ENCODE measurements around the gene STAB1. TPM values are rescaled to one million over a fixed set of nuclear protein-coding genes. Genes with fewer than 3 reads are reported as not detected.

The STAB1 gene
- total and polyA plus RNA-seq, 10 of the 15 experiments (the other 5 are each of a cell fraction or from before 2014, with no cell fraction given) = 0.46 TPM; not detected in 9

DNA sequence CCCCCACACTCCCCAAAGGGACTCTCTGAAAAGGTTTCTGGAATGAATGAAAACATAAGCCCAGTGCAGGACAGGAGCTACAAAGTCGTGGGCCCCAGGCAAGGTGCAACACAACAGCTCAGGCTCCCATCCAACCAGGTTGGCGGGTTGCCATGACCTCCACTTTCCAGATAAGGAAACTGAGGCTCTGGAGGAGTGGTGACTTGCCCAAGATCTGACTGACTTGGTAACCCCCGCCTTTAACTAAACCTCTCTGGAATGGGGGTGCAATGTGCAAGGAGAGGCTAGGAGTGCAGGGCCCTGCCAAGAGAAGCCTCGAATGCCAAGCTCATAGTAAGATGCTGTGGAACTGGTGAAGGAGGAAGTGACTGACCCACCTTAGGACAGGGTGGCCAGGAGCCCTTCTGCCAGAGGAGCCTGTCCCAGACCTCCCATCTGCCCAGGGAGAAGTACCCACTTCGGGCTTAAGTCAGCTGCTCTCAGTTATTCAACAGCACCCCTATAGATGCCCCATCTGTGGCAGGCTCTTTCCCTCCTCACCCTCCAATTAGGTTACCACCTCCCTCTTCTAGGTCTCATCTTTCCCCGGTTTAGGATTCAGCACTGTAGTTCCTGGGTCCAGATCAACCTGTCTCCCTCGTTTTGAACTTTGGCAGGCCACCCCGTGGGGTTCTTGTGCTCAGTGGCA, 40.7 kb upstream of the STAB1 start:
- Histone ChIP-seq H3K4me2 (ENCODE audit: control insufficient read depth, insufficient read depth) (peak overlapping the region; percentile 96), H3K9me3 (replicated peaks; ENCODE audit: control insufficient read depth, insufficient read depth, low read length) (no peaks in the 10 kb centered on the region), H3K27ac (ENCODE audit: control insufficient read depth, insufficient read depth) (peak overlapping the region; percentile 84), H3K9ac (ENCODE audit: control insufficient read depth, insufficient read depth, low read length) (peak overlapping the region; percentile 87), H2AFZ (ENCODE audit: control insufficient read depth, low read depth, low read length) (peak overlapping the region; percentile 98; the same call in 1 of the 2 replicates), H3K79me2 (ENCODE audit: control insufficient read depth, insufficient read depth, low read length) (peaks cover 26% of the 10 kb centered on the region), H4K20me1 (ENCODE audit: control insufficient read depth, insufficient read depth) (no peaks in the 10 kb centered on the region), H3K4me3 (peak overlapping the region; percentile 65; the same call in 1 of the 2 replicates), H3K4me1 (ENCODE audit: control insufficient read depth, insufficient read depth, low read length) (peaks cover 36% of the 10 kb centered on the region), H3K36me3 (ENCODE audit: control insufficient read depth in 2 of 2, insufficient read depth in 2 of 2, low read length in 1 of 2) (peaks cover 0 to 8% of the 10 kb centered on the region in 2 experiments; a peak in 3 of 4 replicates), H3K27me3 (replicated peaks in 1 of 2; ENCODE audit: control insufficient read depth in 2 of 2, insufficient read depth in 2 of 2, low read length in 1 of 2) (no peaks in the 10 kb centered on the region)
- no peak for TF ChIP-seq BHLHE40 (IDR thresholded peaks at IDR 0.05; ENCODE audit: borderline replicate concordance in 1 of 2, low read depth in 2 of 2, low read length in 1 of 2)
- TF ChIP-seq SPI1 (IDR thresholded peaks at IDR 0.05; ENCODE audit: borderline replicate concordance, insufficient read depth, low read depth, low read length) = 0 out of 2 replicates have a peak, but pooled peaks have one; percentile 23
- TF ChIP-seq, protein P1, sequence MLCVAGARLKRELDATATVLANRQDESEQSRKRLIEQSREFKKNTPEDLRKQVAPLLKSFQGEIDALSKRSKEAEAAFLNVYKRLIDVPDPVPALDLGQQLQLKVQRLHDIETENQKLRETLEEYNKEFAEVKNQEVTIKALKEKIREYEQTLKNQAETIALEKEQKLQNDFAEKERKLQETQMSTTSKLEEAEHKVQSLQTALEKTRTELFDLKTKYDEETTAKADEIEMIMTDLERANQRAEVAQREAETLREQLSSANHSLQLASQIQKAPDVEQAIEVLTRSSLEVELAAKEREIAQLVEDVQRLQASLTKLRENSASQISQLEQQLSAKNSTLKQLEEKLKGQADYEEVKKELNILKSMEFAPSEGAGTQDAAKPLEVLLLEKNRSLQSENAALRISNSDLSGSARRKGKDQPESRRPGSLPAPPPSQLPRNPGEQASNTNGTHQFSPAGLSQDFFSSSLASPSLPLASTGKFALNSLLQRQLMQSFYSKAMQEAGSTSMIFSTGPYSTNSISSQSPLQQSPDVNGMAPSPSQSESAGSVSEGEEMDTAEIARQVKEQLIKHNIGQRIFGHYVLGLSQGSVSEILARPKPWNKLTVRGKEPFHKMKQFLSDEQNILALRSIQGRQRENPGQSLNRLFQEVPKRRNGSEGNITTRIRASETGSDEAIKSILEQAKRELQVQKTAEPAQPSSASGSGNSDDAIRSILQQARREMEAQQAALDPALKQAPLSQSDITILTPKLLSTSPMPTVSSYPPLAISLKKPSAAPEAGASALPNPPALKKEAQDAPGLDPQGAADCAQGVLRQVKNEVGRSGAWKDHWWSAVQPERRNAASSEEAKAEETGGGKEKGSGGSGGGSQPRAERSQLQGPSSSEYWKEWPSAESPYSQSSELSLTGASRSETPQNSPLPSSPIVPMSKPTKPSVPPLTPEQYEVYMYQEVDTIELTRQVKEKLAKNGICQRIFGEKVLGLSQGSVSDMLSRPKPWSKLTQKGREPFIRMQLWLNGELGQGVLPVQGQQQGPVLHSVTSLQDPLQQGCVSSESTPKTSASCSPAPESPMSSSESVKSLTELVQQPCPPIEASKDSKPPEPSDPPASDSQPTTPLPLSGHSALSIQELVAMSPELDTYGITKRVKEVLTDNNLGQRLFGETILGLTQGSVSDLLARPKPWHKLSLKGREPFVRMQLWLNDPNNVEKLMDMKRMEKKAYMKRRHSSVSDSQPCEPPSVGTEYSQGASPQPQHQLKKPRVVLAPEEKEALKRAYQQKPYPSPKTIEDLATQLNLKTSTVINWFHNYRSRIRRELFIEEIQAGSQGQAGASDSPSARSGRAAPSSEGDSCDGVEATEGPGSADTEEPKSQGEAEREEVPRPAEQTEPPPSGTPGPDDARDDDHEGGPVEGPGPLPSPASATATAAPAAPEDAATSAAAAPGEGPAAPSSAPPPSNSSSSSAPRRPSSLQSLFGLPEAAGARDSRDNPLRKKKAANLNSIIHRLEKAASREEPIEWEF (IDR thresholded peaks at IDR 0.05; ENCODE audit: insufficient replicate concordance, low read depth, low read length) = no peak
- ChIA-PET POLR2A (no interaction called here), RAD21 (ENCODE audit: unreplicated experiment) (interaction anchor here (0.7 to 0.9 kb wide), 3 partner anchors 42 to 167 kb away, joined by 3 read pairs; partner anchors contain the start of gene GLYCTK), SMC1A (ENCODE audit: uncharacterized antibody, unreplicated experiment) (interaction anchor here (1.1 kb wide), 1 partner anchor 42 kb away, joined by 3 read pairs; no protein-coding TSS in a partner anchor), CTCF (interaction anchor here (1.4 to 3.2 kb wide), 2 partner anchors 26 to 234 kb away, joined by 4 to 14 read pairs; no protein-coding TSS in a partner anchor)
- DNase-seq (ENCODE audit: low read depth, low spot score) (no peak), ATAC-seq (no peak), FAIRE-seq (no peak)
- 40% methylated on average over 7 of the region's 8 CpGs for WGBS (ENCODE audit: insufficient coverage, insufficient replicate concordance, low lambda C conversion rate, missing lambda C conversion rate)
- intact Hi-C loops (cut with micrococcal nuclease; ENCODE audit: unreplicated experiment) (loop anchor here (10.0 kb wide), 1 partner anchor 230 kb away; the partner anchor contains the start of genes GNL3 and PBRM1), in situ Hi-C loops (cut with MboI) (no loop called here)
- BruUV-seq (replicated peaks) = no TSS peak

All from GM12878 (cell line).